HepG2 (cell line): ENCODE data around the gene C1QTNF5. TPM values are rescaled to one million over a fixed set of nuclear protein-coding genes. Genes with fewer than 3 reads are reported as not detected.

Experiments used
- HOXA5 ChIP-seq: sonication (generic); formaldehyde crosslinking; IDR thresholded peaks from 2 replicates; pipeline ENCODE4 v1.4.0; 2020; ENCODE audit warnings: missing genetic modification reagents
- KLF12 ChIP-seq: sonication (generic); formaldehyde crosslinking; IDR thresholded peaks from 2 replicates; pipeline ENCODE4 v1.4.0; 2020; ENCODE audit warnings: missing genetic modification reagents, borderline replicate concordance
- MAZ ChIP-seq, 2 experiments: sonication (generic) in 1 of 2; formaldehyde crosslinking in 1 of 2; IDR thresholded peaks; 2 replicates each; pipeline versions ENCODE4 v1.5.0 to v1.6.1; 2012 to 2020; ENCODE audit warnings: low read depth in 2 of 2, mild to moderate bottlenecking in 2 of 2, borderline replicate concordance in 1 of 2, improper control_type of control experiment in 1 of 2, low read length in 1 of 2, missing genetic modification reagents in 1 of 2, moderate library complexity in 1 of 2
- MTF2 ChIP-seq: sonication (generic); formaldehyde crosslinking; IDR thresholded peaks from 2 replicates; pipeline ENCODE4 v1.5.0; 2020; ENCODE audit warnings: missing genetic modification reagents, borderline replicate concordance
- NFYB ChIP-seq: sonication (generic); formaldehyde crosslinking; IDR thresholded peaks from 2 replicates; pipeline ENCODE4 v1.4.0; 2020; ENCODE audit warnings: missing genetic modification reagents
- RAD51 ChIP-seq: fragments of 450-650 bp; IDR thresholded peaks from 2 replicates; pipeline ENCODE4 v1.6.1; 2016; ENCODE audit warnings: borderline replicate concordance
- RXRA ChIP-seq: sonication (generic); formaldehyde crosslinking; IDR thresholded peaks from 2 replicates; pipeline ENCODE4 v1.5.1; 2020; ENCODE audit warnings: missing genetic modification reagents
- SMAD3 ChIP-seq: sonication (generic); formaldehyde crosslinking; IDR thresholded peaks from 2 replicates; pipeline ENCODE4 v1.4.0; 2020; ENCODE audit warnings: missing genetic modification reagents
- SMARCC2 ChIP-seq: fragments of 450-650 bp; IDR thresholded peaks from 2 replicates; pipeline ENCODE4 v1.6.1; 2017; ENCODE audit warnings: antibody characterized with exemption, mild to moderate bottlenecking
- STAT5B ChIP-seq: sonication (generic); formaldehyde crosslinking; IDR thresholded peaks from 2 replicates; pipeline ENCODE4 v1.4.0; 2020; ENCODE audit warnings: missing genetic modification reagents
- ZC3H13 ChIP-seq: sonication (generic); formaldehyde crosslinking; IDR thresholded peaks from 2 replicates; pipeline ENCODE4 v1.8.1; 2023; ENCODE audit warnings: mild to moderate bottlenecking, missing genetic modification reagents, moderate library complexity
- ZNF205 ChIP-seq: IDR thresholded peaks from 2 replicates; pipeline ENCODE4 v1.6.1; 2018; ENCODE audit warnings: missing biosample characterization, missing genetic modification reagents
- ZNF230 ChIP-seq: sonication (generic); formaldehyde crosslinking; IDR thresholded peaks from 2 replicates; pipeline ENCODE4 v1.4.0; 2020; ENCODE audit warnings: mild to moderate bottlenecking, missing genetic modification reagents
- ZNF234 ChIP-seq: sonication (generic); formaldehyde crosslinking; conservative IDR thresholded peaks from 2 replicates; pipeline ENCODE4 v1.5.1; 2020; ENCODE audit warnings: mild to moderate bottlenecking, missing genetic modification reagents
- ZNF382 ChIP-seq: sonication (generic); formaldehyde crosslinking; IDR thresholded peaks from 2 replicates; pipeline ENCODE4 v1.5.0; 2020; ENCODE audit warnings: missing genetic modification reagents, mild to moderate bottlenecking, borderline replicate concordance
- ZNF432 ChIP-seq: sonication (generic); formaldehyde crosslinking; IDR thresholded peaks from 2 replicates; pipeline ENCODE4 v1.5.0; 2020; ENCODE audit warnings: missing genetic modification reagents, mild to moderate bottlenecking, borderline replicate concordance
- ZNF44 ChIP-seq: sonication (generic); formaldehyde crosslinking; IDR thresholded peaks from 2 replicates; pipeline ENCODE4 v1.5.1; 2020; ENCODE audit warnings: mild to moderate bottlenecking, missing genetic modification reagents
- ZNF720 ChIP-seq: sonication (generic); formaldehyde crosslinking; IDR thresholded peaks from 2 replicates; pipeline ENCODE4 v1.4.0; 2020; ENCODE audit warnings: missing genetic modification reagents
- polyA plus RNA-seq, 8 experiments: library from polyadenylated mRNA; depleted of rRNA in 3 of 8; stranded (reverse) in 7 of 8; unstranded in 1 of 8; fragments of >200 nt; fragmentation: Illumina TruSeq in 4 of 8; extraction: Trizol in 4 of 8; gene quantifications; 2 replicates each; pipeline versions ENCODE4 v1.2.1 to v1.2.3, GENCODE V29; 2011 to 2016; ENCODE audit warnings: low read depth in 4 of 8, missing spikeins in 1 of 8, mixed read lengths in 1 of 8; ENCODE audit not compliant: insufficient read depth in 1 of 8
- total RNA-seq, 5 experiments: library from RNA; depleted of rRNA; stranded (reverse); fragments of >200 nt; fragmentation: Illumina TruSeq; extraction: Trizol; gene quantifications; 2 replicates each; pipeline ENCODE4 v1.2.3, GENCODE V29; 2016; ENCODE audit warnings: low read depth in 1 of 5
- TF ChIP-seq, protein P1 (sequence below): sonication (generic); formaldehyde crosslinking; IDR thresholded peaks from 2 replicates; pipeline ENCODE4 v1.5.0; 2020; ENCODE audit warnings: mild to moderate bottlenecking, missing genetic modification reagents
- TF ChIP-seq, protein P2 (sequence below): sonication (generic); formaldehyde crosslinking; IDR thresholded peaks from 2 replicates; pipeline ENCODE4 v1.4.0; 2020; ENCODE audit warnings: missing genetic modification reagents, borderline replicate concordance
- TF ChIP-seq, protein P3 (sequence below): sonication (generic); formaldehyde crosslinking; conservative IDR thresholded peaks from 2 replicates; pipeline ENCODE4 v1.8.0; 2022; ENCODE audit warnings: missing genetic modification reagents
- TF ChIP-seq, protein P4 (sequence below): sonication (generic); formaldehyde crosslinking; IDR thresholded peaks from 2 replicates; pipeline ENCODE4 v1.8.1; 2023; ENCODE audit warnings: mild to moderate bottlenecking, inconsistent platforms, moderate library complexity, missing genetic modification reagents, borderline replicate concordance

The C1QTNF5 gene
- total and polyA plus RNA-seq, 2 of the 13 experiments (the other 11 are each of a cell fraction or from before 2014, with no cell fraction given): 0.86 to 1.2 TPM

DNA sequence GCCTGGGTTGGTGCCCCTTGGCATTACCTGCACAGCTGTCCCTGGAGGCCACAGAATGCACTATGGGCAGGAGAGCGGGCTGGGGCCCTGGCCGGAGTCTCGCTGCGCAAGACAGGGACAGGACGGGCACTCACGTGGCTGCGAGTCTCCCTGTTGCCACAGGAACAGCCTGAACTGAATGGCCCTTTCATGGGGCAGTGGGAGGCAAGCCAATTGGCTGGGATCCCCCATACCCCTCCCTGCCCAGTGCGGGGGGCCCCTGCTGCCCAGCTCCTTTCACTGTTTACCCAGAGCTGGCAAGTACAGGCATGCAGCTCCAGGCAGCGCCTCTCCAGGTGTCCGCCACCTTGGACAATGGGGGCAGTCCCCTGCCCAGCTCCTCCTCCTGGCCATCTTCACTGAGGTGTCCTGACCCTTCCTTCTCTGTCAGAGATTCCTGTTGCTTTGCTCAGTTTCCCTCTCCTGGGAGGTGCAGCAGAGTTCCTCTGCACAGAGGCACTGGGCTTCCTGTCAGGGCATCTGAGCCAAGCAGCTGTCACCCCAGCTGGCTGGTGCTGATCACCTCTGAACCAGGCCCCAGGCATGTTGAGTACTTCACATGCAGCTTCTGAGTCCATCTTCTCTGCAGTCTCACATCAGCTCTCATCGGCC, 35.6 kb upstream of the C1QTNF5 start (continued):
- TF ChIP-seq, protein P1, sequence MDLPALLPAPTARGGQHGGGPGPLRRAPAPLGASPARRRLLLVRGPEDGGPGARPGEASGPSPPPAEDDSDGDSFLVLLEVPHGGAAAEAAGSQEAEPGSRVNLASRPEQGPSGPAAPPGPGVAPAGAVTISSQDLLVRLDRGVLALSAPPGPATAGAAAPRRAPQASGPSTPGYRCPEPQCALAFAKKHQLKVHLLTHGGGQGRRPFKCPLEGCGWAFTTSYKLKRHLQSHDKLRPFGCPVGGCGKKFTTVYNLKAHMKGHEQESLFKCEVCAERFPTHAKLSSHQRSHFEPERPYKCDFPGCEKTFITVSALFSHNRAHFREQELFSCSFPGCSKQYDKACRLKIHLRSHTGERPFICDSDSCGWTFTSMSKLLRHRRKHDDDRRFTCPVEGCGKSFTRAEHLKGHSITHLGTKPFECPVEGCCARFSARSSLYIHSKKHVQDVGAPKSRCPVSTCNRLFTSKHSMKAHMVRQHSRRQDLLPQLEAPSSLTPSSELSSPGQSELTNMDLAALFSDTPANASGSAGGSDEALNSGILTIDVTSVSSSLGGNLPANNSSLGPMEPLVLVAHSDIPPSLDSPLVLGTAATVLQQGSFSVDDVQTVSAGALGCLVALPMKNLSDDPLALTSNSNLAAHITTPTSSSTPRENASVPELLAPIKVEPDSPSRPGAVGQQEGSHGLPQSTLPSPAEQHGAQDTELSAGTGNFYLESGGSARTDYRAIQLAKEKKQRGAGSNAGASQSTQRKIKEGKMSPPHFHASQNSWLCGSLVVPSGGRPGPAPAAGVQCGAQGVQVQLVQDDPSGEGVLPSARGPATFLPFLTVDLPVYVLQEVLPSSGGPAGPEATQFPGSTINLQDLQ (CRISPR knock-in tag): no peak
- no peak for TF ChIP-seq STAT5B (CRISPR knock-in tag)
- TF ChIP-seq RAD51: no peak
- peak; percentile 78 for TF ChIP-seq RXRA
- TF ChIP-seq, protein P2, sequence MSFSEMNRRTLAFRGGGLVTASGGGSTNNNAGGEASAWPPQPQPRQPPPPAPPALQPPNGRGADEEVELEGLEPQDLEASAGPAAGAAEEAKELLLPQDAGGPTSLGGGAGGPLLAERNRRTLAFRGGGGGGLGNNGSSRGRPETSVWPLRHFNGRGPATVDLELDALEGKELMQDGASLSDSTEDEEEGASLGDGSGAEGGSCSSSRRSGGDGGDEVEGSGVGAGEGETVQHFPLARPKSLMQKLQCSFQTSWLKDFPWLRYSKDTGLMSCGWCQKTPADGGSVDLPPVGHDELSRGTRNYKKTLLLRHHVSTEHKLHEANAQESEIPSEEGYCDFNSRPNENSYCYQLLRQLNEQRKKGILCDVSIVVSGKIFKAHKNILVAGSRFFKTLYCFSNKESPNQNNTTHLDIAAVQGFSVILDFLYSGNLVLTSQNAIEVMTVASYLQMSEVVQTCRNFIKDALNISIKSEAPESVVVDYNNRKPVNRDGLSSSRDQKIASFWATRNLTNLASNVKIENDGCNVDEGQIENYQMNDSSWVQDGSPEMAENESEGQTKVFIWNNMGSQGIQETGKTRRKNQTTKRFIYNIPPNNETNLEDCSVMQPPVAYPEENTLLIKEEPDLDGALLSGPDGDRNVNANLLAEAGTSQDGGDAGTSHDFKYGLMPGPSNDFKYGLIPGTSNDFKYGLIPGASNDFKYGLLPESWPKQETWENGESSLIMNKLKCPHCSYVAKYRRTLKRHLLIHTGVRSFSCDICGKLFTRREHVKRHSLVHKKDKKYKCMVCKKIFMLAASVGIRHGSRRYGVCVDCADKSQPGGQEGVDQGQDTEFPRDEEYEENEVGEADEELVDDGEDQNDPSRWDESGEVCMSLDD: peak; percentile 80; the same call in 1 of the 2 replicates
- no peak for TF ChIP-seq KLF12 (CRISPR knock-in tag)
- TF ChIP-seq, protein P3, sequence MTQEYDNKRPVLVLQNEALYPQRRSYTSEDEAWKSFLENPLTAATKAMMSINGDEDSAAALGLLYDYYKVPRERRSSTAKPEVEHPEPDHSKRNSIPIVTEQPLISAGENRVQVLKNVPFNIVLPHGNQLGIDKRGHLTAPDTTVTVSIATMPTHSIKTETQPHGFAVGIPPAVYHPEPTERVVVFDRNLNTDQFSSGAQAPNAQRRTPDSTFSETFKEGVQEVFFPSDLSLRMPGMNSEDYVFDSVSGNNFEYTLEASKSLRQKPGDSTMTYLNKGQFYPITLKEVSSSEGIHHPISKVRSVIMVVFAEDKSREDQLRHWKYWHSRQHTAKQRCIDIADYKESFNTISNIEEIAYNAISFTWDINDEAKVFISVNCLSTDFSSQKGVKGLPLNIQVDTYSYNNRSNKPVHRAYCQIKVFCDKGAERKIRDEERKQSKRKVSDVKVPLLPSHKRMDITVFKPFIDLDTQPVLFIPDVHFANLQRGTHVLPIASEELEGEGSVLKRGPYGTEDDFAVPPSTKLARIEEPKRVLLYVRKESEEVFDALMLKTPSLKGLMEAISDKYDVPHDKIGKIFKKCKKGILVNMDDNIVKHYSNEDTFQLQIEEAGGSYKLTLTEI (CRISPR knock-in tag): no peak
- TF ChIP-seq ZC3H13: no peak
- TF ChIP-seq ZNF234 (CRISPR knock-in tag): no peak
- TF ChIP-seq ZNF382: no peak
- TF ChIP-seq ZNF432 (CRISPR knock-in tag): no peak
- no peak for TF ChIP-seq ZNF44 (CRISPR knock-in tag)
- TF ChIP-seq ZNF230 (CRISPR knock-in tag): no peak
- no peak for TF ChIP-seq ZNF720 (CRISPR knock-in tag)
- peak; percentile 86 for TF ChIP-seq SMAD3 (CRISPR knock-in tag)
- TF ChIP-seq, protein P4, sequence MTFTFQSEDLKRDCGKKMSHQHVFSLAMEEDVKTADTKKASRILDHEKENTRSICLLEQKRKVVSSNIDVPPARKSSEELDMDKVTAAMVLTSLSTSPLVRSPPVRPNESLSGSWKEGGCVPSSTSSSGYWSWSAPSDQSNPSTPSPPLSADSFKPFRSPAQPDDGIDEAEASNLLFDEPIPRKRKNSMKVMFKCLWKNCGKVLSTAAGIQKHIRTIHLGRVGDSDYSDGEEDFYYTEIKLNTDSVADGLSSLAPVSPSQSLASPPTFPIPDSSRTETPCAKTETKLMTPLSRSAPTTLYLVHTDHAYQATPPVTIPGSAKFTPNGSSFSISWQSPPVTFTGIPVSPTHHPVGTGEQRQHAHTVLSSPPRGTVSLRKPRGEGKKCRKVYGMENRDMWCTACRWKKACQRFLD (CRISPR knock-in tag): no peak
- TF ChIP-seq MTF2: no peak
- no peak for TF ChIP-seq SMARCC2
- no peak for TF ChIP-seq MAZ (IDR thresholded peaks at IDR 0.05; ENCODE audit: borderline replicate concordance, low read depth, low read length)
- peak; percentile 58; the same call in 1 of the 2 replicates for TF ChIP-seq MAZ (CRISPR knock-in tag; IDR thresholded peaks at IDR 0.05; ENCODE audit: low read depth)
- no peak; the same call in 1 of the 2 replicates for TF ChIP-seq ZNF205 (CRISPR knock-in tag)
- TF ChIP-seq HOXA5 (CRISPR knock-in tag): peak; percentile 75
- peak; percentile 56 for TF ChIP-seq NFYB
